Stimulated activated CD4-positive, alpha-beta T cell treated with anti-CD3 and anti-CD28 coated beads, Interleukin-1b, Interleukin-23, amount 100 ng/mL, for 24 hours (primary cell): Measurements from ENCODE around the gene MROH2A.
"Not testable (repeated sequence)": the region's sequence is repeated elsewhere in the genome, so short reads cannot be mapped to it uniquely, and the experiment has no call there.

ENCODE experiments used
- DNase-seq, 4 experiments: peaks; one replicate each; pipeline ENCODE4 v3.0.0-alpha.2; 2020; ENCODE audit warnings: low read depth in 4 of 4, low spot score in 1 of 4

The MROH2A gene

DNA sequence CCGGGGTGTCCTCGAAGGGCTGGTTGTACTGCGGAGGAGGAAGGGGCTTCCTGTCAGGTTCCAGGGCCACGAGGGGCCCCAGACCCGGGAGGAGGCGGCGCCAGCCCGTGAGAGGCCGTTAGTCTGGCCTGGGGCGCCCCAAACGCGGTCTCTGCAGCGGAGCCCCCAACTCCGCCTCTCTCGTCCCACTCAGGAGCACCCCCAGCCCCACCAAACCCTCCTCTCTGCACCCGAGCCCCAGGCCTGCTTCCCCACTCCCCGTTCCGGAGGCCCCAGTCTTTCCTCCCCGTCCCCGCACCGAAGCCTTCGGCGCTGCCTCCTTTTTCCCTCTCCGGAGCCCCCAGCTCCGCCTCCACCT is 75.7 kb downstream of the MROH2A start:
- DNase-seq = peak in 1 of 4 experiments; percentile 7

- peak; percentile 63 to 92 (median 78) for DNase-seq
These were observed 76.3 kb downstream of the MROH2A start, which contains the start of gene HJURP for GRCh38 chr2:233854241-233854981. HJURP (minus strand) TSS chr2:233854535; CDS start chr2:233854500, 35 bp downstream.

DNA sequence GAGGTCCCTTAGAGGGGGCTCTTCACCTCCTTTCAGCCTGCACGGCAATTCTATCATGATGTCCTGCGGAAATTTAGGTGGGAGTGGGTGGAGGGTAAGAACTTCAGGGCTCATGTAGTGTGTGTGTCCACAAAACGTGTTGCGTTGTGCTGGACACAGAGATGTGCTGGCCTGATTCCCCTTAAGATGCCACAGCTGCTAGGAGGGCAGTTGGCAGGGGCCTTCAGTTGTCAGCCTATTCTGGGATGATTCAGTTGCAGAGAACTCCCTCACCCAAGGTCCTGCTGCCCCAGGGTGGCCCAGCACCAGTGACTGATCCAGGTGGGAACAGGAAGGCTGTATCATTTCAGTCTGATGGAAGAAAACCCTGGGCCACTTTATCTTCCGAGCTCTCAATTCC is 77.2 kb downstream of the MROH2A start:
- DNase-seq = no peak

- no peak for DNase-seq
These were observed 78.1 kb downstream of the MROH2A start for GRCh38 chr2:233856184-233856583.

- DNase-seq = peak; percentile 27 to 32 (median 28)
These were observed 79.5 kb downstream of the MROH2A start for GRCh38 chr2:233857511-233858141.

DNA sequence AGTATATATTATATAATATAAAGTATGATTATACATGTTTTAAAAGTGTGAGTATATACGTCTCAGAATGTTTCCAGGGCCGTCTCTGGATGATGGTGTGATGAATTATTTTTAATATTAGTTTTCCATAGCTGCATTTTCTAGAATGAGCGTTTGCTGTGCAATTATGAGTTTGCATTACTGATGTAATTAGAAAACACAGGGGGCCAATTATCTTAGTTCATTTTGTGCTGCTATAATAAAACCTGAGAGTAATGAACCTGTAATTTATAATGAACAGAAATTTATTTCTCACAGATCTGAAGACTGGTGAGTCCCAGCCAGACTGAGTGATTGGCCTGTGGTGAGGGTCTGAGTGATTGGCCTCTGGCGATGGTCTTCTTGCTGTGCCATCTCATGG is 80.2 kb downstream of the MROH2A start:
- no peak for DNase-seq

- DNase-seq = no peak
These were observed 84.2 kb downstream of the MROH2A start for GRCh38 chr2:233862261-233862768.

DNA sequence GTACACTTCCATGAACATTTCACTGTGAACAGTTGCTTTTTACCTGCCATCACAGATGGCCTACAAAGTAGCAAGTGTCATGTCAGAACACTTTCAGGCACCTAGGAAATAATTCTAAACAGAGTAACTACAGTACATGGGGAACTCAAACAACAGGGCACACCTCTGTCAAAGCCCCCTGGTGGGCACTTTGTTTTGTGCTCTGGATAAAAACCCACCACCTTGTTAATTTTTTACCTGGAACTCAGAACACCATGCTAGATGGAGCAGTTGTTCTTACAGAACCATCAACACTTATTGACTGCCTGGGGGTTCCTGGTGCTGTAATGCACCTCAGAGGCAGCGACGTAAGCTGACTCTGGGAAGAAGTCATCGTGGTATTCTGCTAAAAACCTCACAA is 87.7 kb downstream of the MROH2A start:
- DNase-seq = no peak

DNA sequence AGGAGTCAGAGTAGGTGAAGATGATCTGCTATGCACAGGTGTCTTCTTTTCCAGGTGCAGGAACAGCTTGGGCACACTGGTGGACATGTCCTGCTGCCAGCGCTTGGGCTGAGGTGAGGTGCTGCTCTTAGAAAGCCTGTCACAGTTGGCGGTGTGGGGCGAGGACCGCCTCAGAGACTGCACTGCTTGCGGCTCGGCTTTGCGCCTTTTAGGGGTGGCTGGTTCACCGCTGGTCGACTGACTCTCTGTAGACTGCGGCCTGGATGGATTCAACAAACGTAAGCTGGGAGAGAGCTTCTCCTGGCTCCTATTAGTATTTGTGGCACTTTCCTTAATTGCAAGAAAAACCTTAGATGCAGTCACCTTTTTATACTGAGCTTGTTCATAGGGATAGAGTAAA is 88.3 kb downstream of the MROH2A start:
- DNase-seq = no peak

DNA sequence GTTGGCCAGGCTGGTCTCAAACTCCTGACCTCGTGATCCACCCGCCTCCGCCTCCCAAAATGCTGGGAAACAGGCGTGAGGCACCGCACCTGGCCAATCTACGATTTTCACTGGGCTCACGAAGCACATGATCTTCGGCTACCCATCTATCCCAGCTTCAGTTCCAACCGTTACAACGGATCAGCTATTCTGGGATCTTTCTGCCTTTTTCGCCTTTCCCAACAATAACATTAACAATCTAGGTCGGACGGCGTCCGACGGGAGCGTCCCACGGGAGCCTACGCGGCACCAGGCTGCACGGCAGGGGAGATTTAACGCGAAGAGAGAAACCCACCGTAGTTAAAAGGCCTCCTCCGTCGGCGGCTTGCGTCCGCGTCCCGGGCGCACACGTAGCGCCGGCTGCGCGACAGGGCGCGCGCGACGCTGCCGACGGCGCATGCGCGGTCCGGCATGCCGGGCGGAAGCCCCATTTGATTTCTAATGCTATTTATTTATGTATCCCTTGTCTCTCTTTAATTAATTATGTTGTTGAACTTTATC is 89.9 kb downstream of the MROH2A start, which contains the start of gene MSL3B:
Gene MSL3B, minus strand, starts transcription at position 394 of the 540 bp plus-strand sequence.
- peak; percentile 13 to 41 (median 36) for DNase-seq

- DNase-seq = no peak
These were observed 93.3 kb downstream of the MROH2A start for GRCh38 chr2:233871432-233871831.

GRCh38 chr2:233872125-233872524 is 94.0 kb downstream of the MROH2A start:
- DNase-seq = not testable (repeated sequence)

GRCh38 chr2:233882353-233882752 is 104.2 kb downstream of the MROH2A start:
- DNase-seq = no peak
